Measurements from ENCODE around the gene EVA1A. TPM values are rescaled to one million over a fixed set of nuclear protein-coding genes. Genes with fewer than 3 reads are reported as not detected.

The EVA1A gene
- total and polyA plus RNA-seq, 5 donors from 2014 or later, result not detected

DNA sequence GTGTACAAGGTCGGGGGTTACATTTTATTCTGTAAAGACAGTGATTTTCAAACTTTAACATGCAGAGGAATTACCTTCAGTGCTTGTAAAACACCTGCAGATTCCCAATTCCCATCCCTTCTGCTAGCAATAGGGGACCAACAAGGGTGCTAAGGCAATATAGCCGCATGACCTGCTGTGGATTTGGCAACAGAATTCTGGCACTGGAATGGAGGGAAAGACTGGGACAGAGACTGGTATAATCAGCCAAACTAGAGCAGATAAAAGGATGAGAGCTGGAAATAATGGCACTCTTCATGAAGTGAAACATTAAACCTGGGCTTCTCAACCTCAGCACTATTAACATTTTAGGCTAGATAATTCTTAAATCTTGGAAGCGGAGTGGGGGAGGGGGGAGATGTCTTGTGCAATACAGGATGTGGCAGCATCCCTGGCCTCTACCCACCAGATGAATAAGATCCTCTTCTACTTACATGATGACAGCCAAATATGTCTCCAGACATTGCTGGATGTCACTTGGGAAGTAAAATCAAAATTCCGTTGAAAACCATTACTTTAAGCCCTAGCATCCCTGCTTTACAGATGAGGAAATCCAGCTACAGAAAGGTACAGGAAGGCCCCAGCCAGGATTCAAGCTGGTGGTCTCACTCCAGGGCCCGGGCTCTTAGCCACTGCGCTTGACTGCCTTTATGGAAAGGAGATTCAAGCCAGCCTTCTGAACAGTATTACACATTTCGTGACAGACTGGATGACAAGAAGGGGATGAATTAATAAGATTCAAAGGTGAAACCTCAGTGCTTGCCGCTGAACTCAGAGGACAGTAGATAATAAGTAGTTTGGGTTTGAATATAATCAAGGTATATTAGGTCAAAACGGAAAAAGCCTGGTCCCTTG, 1.7 kb downstream of the EVA1A start:
- no peaks in the 10 kb centered on the region for H3K36me3 ChIP-seq (ENCODE audit: control insufficient read depth, insufficient read depth, low read length)
- peak overlapping the region in 1 of 4 donors; percentile 22 for H3K4me3 Mint-ChIP-seq
- H3K4me3 ChIP-seq (ENCODE audit: low read depth, low read length), result no peak overlapping the region
- H3K36me3 Mint-ChIP-seq, result no peaks in the 10 kb centered on the region
- ATAC-seq (ENCODE audit: low read depth in 2 of 2) (no peak), DNase-seq (no peak)
- peak overlapping the region in 1 of 3 donors; percentile 45 for H3K27ac Mint-ChIP-seq
- peaks cover 6% of the 10 kb centered on the region for H3K27me3 ChIP-seq (ENCODE audit: control insufficient read depth, insufficient read depth, low read length)
- no peaks in the 10 kb centered on the region for H3K9me3 ChIP-seq (ENCODE audit: control insufficient read depth in 2 of 2, low read length in 2 of 2)
- H3K4me1 Mint-ChIP-seq, result peaks cover 0 to 11% (median 5%) of the 10 kb centered on the region in 4 donors
- no peaks in the 10 kb centered on the region for H3K4me1 ChIP-seq (ENCODE audit: control insufficient read depth, insufficient read depth, low read length, poor library complexity, severe bottlenecking)
- peaks cover 40% of the 10 kb centered on the region for H3K27me3 Mint-ChIP-seq
- H3K9me3 Mint-ChIP-seq, result peaks cover 0 to 1% (median 0%) of the 10 kb centered on the region in 7 donors
- no peak overlapping the region for H3K27ac ChIP-seq (ENCODE audit: insufficient read depth, low read length, poor library complexity, severe bottlenecking)

DNA sequence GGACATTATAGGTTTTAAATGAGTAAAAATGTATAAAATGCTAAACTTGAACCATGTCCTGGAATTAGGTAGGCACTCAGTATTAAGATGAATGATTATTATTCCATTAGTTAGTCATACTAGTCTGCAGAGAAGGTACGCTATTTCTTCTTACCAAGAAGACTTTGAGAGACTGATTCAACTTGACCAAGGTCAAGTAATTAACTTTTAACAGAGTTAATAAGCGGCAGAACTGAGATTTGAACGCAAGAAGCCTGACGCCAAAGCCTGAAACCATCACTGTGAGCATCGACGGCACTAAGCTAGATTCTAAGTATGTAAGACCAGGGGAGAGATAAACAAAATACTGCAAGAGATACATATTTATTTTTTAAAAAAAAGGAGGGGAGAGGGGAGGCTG, 2.6 kb downstream of the EVA1A start:
- no peaks in the 10 kb centered on the region for H3K36me3 Mint-ChIP-seq
- H3K4me3 Mint-ChIP-seq, result no peak overlapping the region
- Histone ChIP-seq H3K27ac (ENCODE audit: insufficient read depth, low read length, poor library complexity, severe bottlenecking) (no peak overlapping the region), H3K9me3 (ENCODE audit: control insufficient read depth in 2 of 2, low read length in 2 of 2) (no peaks in the 10 kb centered on the region), H3K4me3 (ENCODE audit: low read depth, low read length) (no peak overlapping the region), H3K4me1 (ENCODE audit: control insufficient read depth, insufficient read depth, low read length, poor library complexity, severe bottlenecking) (no peaks in the 10 kb centered on the region), H3K27me3 (ENCODE audit: control insufficient read depth, insufficient read depth, low read length) (peaks cover 6% of the 10 kb centered on the region), H3K36me3 (ENCODE audit: control insufficient read depth, insufficient read depth, low read length) (no peaks in the 10 kb centered on the region)
- H3K4me1 Mint-ChIP-seq, result peaks cover 0 to 11% (median 4%) of the 10 kb centered on the region in 4 donors
- H3K27ac Mint-ChIP-seq, result no peak overlapping the region
- H3K27me3 Mint-ChIP-seq, result peaks cover 32% of the 10 kb centered on the region
- DNase-seq (no peak), ATAC-seq (ENCODE audit: low read depth in 2 of 2) (no peak)
- peaks cover 0 to 1% (median 0%) of the 10 kb centered on the region in 7 donors for H3K9me3 Mint-ChIP-seq

DNA sequence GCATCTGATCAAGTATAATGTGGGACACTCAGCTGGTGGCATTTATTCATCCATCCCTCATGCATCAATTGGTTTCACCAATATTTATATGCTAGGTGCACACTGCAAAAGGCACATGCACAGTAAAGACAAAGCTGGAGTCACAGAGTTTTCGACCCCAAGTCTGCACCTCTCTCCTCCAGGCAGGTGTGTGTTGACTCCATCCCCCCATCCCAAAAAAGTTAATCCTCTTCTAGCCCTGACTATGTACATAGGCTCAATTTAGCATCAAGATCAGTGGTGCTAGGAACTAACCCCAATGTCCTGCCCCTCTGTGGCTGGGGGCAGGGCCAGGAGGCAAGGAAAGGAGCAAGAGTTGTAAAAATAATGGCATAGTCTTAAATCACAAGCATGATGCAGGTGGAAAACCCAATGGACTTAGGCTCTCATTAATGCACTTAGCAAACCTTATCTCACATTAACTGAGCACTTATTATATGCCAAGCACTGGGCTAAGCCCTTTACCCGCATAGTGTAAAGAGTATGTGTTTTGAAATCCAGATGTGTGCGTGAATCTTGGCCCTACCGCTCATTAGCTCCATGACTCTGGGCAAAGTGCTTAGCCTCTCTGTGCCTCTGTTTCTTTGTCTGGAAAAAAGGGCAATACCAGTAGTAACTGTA, 3.1 kb downstream of the EVA1A start:
- no peaks in the 10 kb centered on the region for H3K4me1 ChIP-seq (ENCODE audit: control insufficient read depth, insufficient read depth, low read length, poor library complexity, severe bottlenecking)
- Mint-ChIP-seq H3K4me3 (no peak overlapping the region), H3K27ac (no peak overlapping the region), H3K9me3 (peaks cover 0 to 1% (median 0%) of the 10 kb centered on the region in 7 donors), H3K27me3 (peaks cover 31% of the 10 kb centered on the region), H3K4me1 (peaks cover 0 to 11% (median 4%) of the 10 kb centered on the region in 4 donors), H3K36me3 (no peaks in the 10 kb centered on the region)
- ATAC-seq (ENCODE audit: low read depth in 2 of 2) (no peak), DNase-seq (no peak)
- peaks cover 7% of the 10 kb centered on the region for H3K27me3 ChIP-seq (ENCODE audit: control insufficient read depth, insufficient read depth, low read length)
- no peaks in the 10 kb centered on the region for H3K9me3 ChIP-seq (ENCODE audit: control insufficient read depth in 2 of 2, low read length in 2 of 2)
- H3K4me3 ChIP-seq (ENCODE audit: low read depth, low read length), result no peak overlapping the region
- H3K36me3 ChIP-seq (ENCODE audit: control insufficient read depth, insufficient read depth, low read length), result no peaks in the 10 kb centered on the region
- H3K27ac ChIP-seq (ENCODE audit: insufficient read depth, low read length, poor library complexity, severe bottlenecking), result no peak overlapping the region

DNA sequence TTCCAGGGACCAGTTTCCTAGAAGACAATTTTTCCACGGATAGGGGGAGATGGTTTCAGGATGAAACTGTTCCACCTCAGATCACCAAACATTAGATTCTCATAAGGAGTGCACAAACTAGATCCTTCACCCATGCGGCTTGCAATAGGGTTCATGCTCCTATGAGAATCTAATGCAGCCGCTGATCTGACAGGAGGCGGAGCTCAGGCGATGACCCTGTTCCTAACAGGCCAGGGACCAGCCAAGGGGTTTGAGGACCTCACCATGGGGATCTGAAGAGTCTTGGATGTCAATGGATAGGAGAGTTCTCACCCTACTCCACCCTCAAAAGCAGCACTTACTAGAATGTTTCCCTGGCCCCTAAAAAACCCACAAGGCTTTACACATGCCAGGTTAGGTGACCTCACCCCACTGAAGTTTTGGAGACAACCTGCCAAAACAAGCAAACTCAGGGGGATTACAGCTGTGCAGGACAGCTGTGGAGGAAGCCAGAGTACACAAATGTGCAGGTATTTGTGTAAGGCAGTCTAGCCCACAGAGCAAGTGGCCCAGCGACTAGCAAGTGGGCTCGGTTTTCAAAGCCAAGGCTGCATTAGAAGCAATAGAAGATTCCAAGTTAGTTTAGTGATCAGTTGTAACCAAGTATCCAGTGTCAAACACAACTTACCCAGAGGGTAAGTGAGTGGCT, 3.9 kb downstream of the EVA1A start:
- H3K9me3 Mint-ChIP-seq, result peaks cover 0 to 1% (median 0%) of the 10 kb centered on the region in 7 donors
- DNase-seq, result no peak
- peaks cover 27% of the 10 kb centered on the region for H3K27me3 Mint-ChIP-seq
- H3K4me3 ChIP-seq (ENCODE audit: low read depth, low read length), result no peak overlapping the region
- H3K4me1 ChIP-seq (ENCODE audit: control insufficient read depth, insufficient read depth, low read length, poor library complexity, severe bottlenecking), result no peaks in the 10 kb centered on the region
- no peak overlapping the region for H3K4me3 Mint-ChIP-seq
- no peaks in the 10 kb centered on the region for H3K36me3 Mint-ChIP-seq
- H3K27ac Mint-ChIP-seq, result no peak overlapping the region
- no peaks in the 10 kb centered on the region for H3K9me3 ChIP-seq (ENCODE audit: control insufficient read depth in 2 of 2, low read length in 2 of 2)
- no peak overlapping the region for H3K27ac ChIP-seq (ENCODE audit: insufficient read depth, low read length, poor library complexity, severe bottlenecking)
- H3K27me3 ChIP-seq (ENCODE audit: control insufficient read depth, insufficient read depth, low read length), result peaks cover 4% of the 10 kb centered on the region
- peaks cover 0 to 11% (median 4%) of the 10 kb centered on the region in 4 donors for H3K4me1 Mint-ChIP-seq
- no peaks in the 10 kb centered on the region for H3K36me3 ChIP-seq (ENCODE audit: control insufficient read depth, insufficient read depth, low read length)
- no peak for ATAC-seq (ENCODE audit: low read depth in 2 of 2)

DNA sequence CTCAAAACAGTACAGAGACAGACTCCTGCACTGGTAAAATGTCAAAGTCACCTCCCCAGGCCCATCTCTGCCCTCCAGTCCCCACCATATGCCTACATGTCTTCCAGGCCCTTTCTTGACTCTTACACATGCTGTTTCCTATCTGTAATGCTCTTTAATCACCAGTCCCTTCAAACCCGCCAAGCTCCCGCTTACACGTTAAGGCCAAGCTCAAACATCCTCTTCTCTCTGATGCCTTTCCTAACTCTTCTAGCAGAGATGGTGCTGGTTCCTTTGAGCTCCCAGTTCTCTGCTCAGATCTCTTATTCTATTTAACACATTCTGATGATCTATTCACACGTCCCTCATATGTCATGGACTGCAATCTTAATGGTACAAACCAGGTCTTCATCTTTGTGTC, 5.0 kb downstream of the EVA1A start:
- no peaks in the 10 kb centered on the region for H3K9me3 ChIP-seq (ENCODE audit: control insufficient read depth in 2 of 2, low read length in 2 of 2)
- Mint-ChIP-seq H3K4me1 (peaks cover 0 to 6% (median 0%) of the 10 kb centered on the region in 4 donors), H3K27ac (no peak overlapping the region), H3K9me3 (peaks cover 0 to 3% (median 0%) of the 10 kb centered on the region in 7 donors), H3K36me3 (no peaks in the 10 kb centered on the region), H3K4me3 (no peak overlapping the region), H3K27me3 (peaks cover 16% of the 10 kb centered on the region)
- no peaks in the 10 kb centered on the region for H3K4me1 ChIP-seq (ENCODE audit: control insufficient read depth, insufficient read depth, low read length, poor library complexity, severe bottlenecking)
- peaks cover 4% of the 10 kb centered on the region for H3K27me3 ChIP-seq (ENCODE audit: control insufficient read depth, insufficient read depth, low read length)
- H3K27ac ChIP-seq (ENCODE audit: insufficient read depth, low read length, poor library complexity, severe bottlenecking), result no peak overlapping the region
- H3K4me3 ChIP-seq (ENCODE audit: low read depth, low read length), result no peak overlapping the region
- no peak for DNase-seq
- ATAC-seq (ENCODE audit: low read depth in 2 of 2), result no peak
- no peaks in the 10 kb centered on the region for H3K36me3 ChIP-seq (ENCODE audit: control insufficient read depth, insufficient read depth, low read length)

DNA sequence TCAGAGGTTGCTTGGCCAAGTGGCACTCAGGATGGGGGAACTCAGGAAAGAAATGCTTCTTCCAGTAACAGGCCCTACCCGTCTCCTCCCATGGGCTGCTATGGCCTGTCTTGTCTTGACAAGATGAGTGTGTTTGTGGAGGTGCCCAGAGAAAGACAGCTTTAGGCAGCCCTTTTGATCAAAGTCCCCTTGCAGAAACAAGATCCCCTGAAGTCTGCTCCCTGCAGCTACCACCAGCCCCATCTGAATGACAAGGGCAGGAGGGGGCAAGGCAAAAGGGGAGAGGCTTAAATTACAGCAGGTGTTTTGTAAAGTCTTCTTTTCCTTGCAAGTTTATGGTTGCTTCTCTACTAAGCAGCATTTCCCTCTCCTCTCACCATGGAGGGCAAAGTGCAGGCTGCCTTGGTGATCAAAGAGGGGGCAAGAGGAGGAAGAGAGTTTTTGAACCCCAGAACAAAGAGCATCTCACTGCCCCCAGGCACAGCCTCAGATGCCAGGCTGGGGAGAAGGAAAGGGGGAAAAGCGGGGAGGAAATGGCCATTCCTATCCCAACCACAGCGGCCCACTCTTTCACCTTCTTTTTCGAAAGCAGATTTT, 6.7 kb downstream of the EVA1A start:
- H3K36me3 Mint-ChIP-seq, result no peaks in the 10 kb centered on the region
- DNase-seq (no peak), ATAC-seq (ENCODE audit: low read depth in 2 of 2) (no peak)
- Histone ChIP-seq H3K27me3 (ENCODE audit: control insufficient read depth, insufficient read depth, low read length) (peaks cover 4% of the 10 kb centered on the region), H3K27ac (ENCODE audit: insufficient read depth, low read length, poor library complexity, severe bottlenecking) (no peak overlapping the region), H3K4me1 (ENCODE audit: control insufficient read depth, insufficient read depth, low read length, poor library complexity, severe bottlenecking) (no peaks in the 10 kb centered on the region), H3K4me3 (ENCODE audit: low read depth, low read length) (no peak overlapping the region), H3K36me3 (ENCODE audit: control insufficient read depth, insufficient read depth, low read length) (no peaks in the 10 kb centered on the region), H3K9me3 (ENCODE audit: control insufficient read depth in 2 of 2, low read length in 2 of 2) (no peaks in the 10 kb centered on the region)
- no peak overlapping the region for H3K4me3 Mint-ChIP-seq
- peaks cover 0 to 5% (median 0%) of the 10 kb centered on the region in 7 donors for H3K9me3 Mint-ChIP-seq
- H3K27ac Mint-ChIP-seq, result no peak overlapping the region
- peaks cover 11% of the 10 kb centered on the region for H3K27me3 Mint-ChIP-seq
- no peaks in the 10 kb centered on the region for H3K4me1 Mint-ChIP-seq

DNA sequence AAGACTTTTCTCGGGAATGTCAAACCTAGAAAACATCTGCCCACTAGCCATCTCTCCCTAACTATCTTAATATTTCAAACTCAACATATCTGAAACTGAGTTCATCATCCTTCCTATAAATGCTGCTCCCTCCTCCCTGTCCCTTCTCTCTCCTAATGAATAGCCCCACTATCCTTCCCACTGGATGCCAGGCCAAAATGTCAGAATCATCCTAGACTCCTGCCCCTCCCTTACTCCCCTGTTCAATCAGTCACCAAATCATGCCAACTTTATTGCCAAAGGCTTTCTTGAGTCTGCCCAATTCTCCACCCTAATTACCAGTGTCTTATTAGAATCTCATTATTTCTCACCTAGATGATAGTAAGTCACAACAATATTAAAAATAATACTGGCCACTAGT, 8.5 kb downstream of the EVA1A start:
- H3K36me3 ChIP-seq (ENCODE audit: control insufficient read depth, insufficient read depth, low read length), result no peaks in the 10 kb centered on the region
- peaks cover 2% of the 10 kb centered on the region for H3K27me3 ChIP-seq (ENCODE audit: control insufficient read depth, insufficient read depth, low read length)
- H3K36me3 Mint-ChIP-seq, result no peaks in the 10 kb centered on the region
- H3K27me3 Mint-ChIP-seq, result peaks cover 12% of the 10 kb centered on the region
- H3K4me3 Mint-ChIP-seq, result peak overlapping the region in 1 of 4 donors; percentile 33
- ATAC-seq (ENCODE audit: low read depth in 2 of 2), result no peak
- no peak overlapping the region for H3K4me3 ChIP-seq (ENCODE audit: low read depth, low read length)
- DNase-seq, result no peak
- H3K4me1 ChIP-seq (ENCODE audit: control insufficient read depth, insufficient read depth, low read length, poor library complexity, severe bottlenecking), result no peaks in the 10 kb centered on the region
- no peak overlapping the region for H3K27ac Mint-ChIP-seq
- peaks cover 0 to 5% (median 0%) of the 10 kb centered on the region in 7 donors for H3K9me3 Mint-ChIP-seq
- H3K9me3 ChIP-seq (ENCODE audit: control insufficient read depth in 2 of 2, low read length in 2 of 2), result no peaks in the 10 kb centered on the region
- H3K27ac ChIP-seq (ENCODE audit: insufficient read depth, low read length, poor library complexity, severe bottlenecking), result no peak overlapping the region
- no peaks in the 10 kb centered on the region for H3K4me1 Mint-ChIP-seq
